H1 (cell line): ENCODE results near the gene CD53. TPM values are rescaled to one million over a fixed set of nuclear protein-coding genes. Genes with fewer than 3 reads are reported as not detected.

ENCODE experiments used
- CTCF ChIA-PET: fragments of 300-600 bp; sonication (Branson Sonifier 250); formaldehyde crosslinking; loops from one replicate; lab custom pipeline; 2021; ENCODE audit not compliant: partially characterized antibody; lab: Charles Lee
- POLR2A ChIA-PET: fragments of 300-600 bp; sonication (Branson Sonifier 250); formaldehyde crosslinking; loops from one replicate; lab custom pipeline; 2021; ENCODE audit warnings: inconsistent platforms; ENCODE audit not compliant: partially characterized antibody; lab: Charles Lee
- DNase-seq, 2 experiments: peaks; one replicate each; pipeline versions ENCODE4 v3.0.0 to v3.0.0-alpha.2; 2010 to 2022; ENCODE audit warnings: low spot score in 2 of 2, low read depth in 1 of 2, mixed read lengths in 1 of 2
- FAIRE-seq: peaks from 2 replicates; lab custom pipeline; 2011; peaks lifted over from hg19 to GRCh38; lab: Jason Lieb, UNC
- H2AFZ ChIP-seq: 2 replicates; pipeline ENCODE4 v1.8.1; 2012; ENCODE audit warnings: low read length, inconsistent platforms
- H2AK5ac ChIP-seq: 2 replicates; pipeline ENCODE4 v1.6.1; 2013; ENCODE audit warnings: low read depth, low read length
- H2BK120ac ChIP-seq: replicated peaks from 2 replicates; pipeline ENCODE3; 2013; ENCODE audit warnings: low read depth, low read length, inconsistent platforms
- H2BK12ac ChIP-seq: 2 replicates; pipeline ENCODE4 v1.6.1; 2013; ENCODE audit warnings: low read depth, low read length
- H2BK15ac ChIP-seq: 2 replicates; pipeline ENCODE4 v1.6.1; 2013; ENCODE audit warnings: low read length
- H2BK20ac ChIP-seq: 2 replicates; pipeline ENCODE4 v1.6.1; 2013; ENCODE audit warnings: low read length
- H2BK5ac ChIP-seq: 2 replicates; pipeline ENCODE4 v1.6.1; 2013; ENCODE audit warnings: low read depth, low read length
- H3K14ac ChIP-seq: 2 replicates; pipeline ENCODE4 v1.6.1; 2013; ENCODE audit warnings: inconsistent platforms; ENCODE audit not compliant: insufficient read length
- H3K18ac ChIP-seq: 2 replicates; pipeline ENCODE4 v1.6.1; 2013; ENCODE audit warnings: low read length; ENCODE audit errors: extremely low read depth
- H3K23ac ChIP-seq: 2 replicates; pipeline ENCODE4 v1.6.1; 2013; ENCODE audit warnings: inconsistent platforms; ENCODE audit not compliant: insufficient read length
- H3K23me2 ChIP-seq: 2 replicates; pipeline ENCODE4 v1.6.1; 2013; ENCODE audit warnings: low read depth, low read length
- H3K27ac ChIP-seq: 2 replicates; pipeline ENCODE4 v1.6.1; 2011; ENCODE audit warnings: low read depth, low read length, inconsistent platforms
- H3K27me3 ChIP-seq, 4 experiments: replicated peaks in 1 of 4; 1 replicate in 1 of 4; 2 replicates in 3 of 4; pipeline versions ENCODE4 v1.6.1 to v1.8.1; 2011 to 2013; ENCODE audit warnings: low read length in 3 of 4, mild to moderate bottlenecking in 3 of 4, inconsistent platforms in 2 of 4, mixed read lengths in 2 of 4, moderate library complexity in 1 of 4; ENCODE audit not compliant: control insufficient read depth in 3 of 4, insufficient read depth in 3 of 4; ENCODE audit errors: extremely low read depth in 1 of 4
- H3K36me3 ChIP-seq, 4 experiments: 2 replicates each; pipeline versions ENCODE4 v1.6.1 to v1.8.1; 2011 to 2013; ENCODE audit warnings: mild to moderate bottlenecking in 4 of 4, low read length in 3 of 4, moderate library complexity in 2 of 4, control low read depth in 1 of 4, inconsistent platforms in 1 of 4; ENCODE audit not compliant: insufficient read depth in 4 of 4, control insufficient read depth in 2 of 4
- H3K4ac ChIP-seq: replicated peaks from 2 replicates; pipeline ENCODE3; 2013; ENCODE audit warnings: low read length, low read depth, mixed read lengths, inconsistent platforms; ENCODE audit not compliant: insufficient read length
- H3K4me1 ChIP-seq, 4 experiments: replicated peaks in 1 of 4; 1 replicate in 1 of 4; 2 replicates in 3 of 4; pipeline versions ENCODE4 v1.6.1 to v1.8.1; 2011 to 2013; ENCODE audit warnings: low read length in 3 of 4, inconsistent platforms in 2 of 4, mixed read lengths in 1 of 4; ENCODE audit not compliant: insufficient read depth in 4 of 4, control insufficient read depth in 3 of 4
- H3K4me2 ChIP-seq, 2 experiments: 2 replicates each; pipeline versions ENCODE4 v1.6.1 to v1.8.1; 2011 to 2013; ENCODE audit warnings: low read depth in 2 of 2, low read length in 2 of 2, control low read depth in 1 of 2, inconsistent platforms in 1 of 2, mild to moderate bottlenecking in 1 of 2; ENCODE audit not compliant: insufficient read depth in 1 of 2
- H3K4me3 ChIP-seq, 4 experiments: fragments of 200-600, 300-600 bp in 1 of 4; sonication (generic), shearing (Covaris generic), sonication (Bioruptor Twin) in 1 of 4; 2 replicates each; pipeline versions ENCODE4 v1.5.1 to v1.8.1; 2011 to 2016; ENCODE audit warnings: low read length in 4 of 4, low read depth in 3 of 4, control low read depth in 2 of 4, inconsistent platforms in 2 of 4, mild to moderate bottlenecking in 2 of 4, mixed read lengths in 1 of 4, moderate library complexity in 1 of 4; ENCODE audit not compliant: insufficient read depth in 2 of 4; ENCODE audit errors: extremely low read depth in 1 of 4
- H3K56ac ChIP-seq: replicated peaks from 2 replicates; pipeline ENCODE3; 2013; ENCODE audit warnings: low read depth, mild to moderate bottlenecking, mixed read lengths, low read length, inconsistent platforms; ENCODE audit not compliant: insufficient read length
- H3K79me1 ChIP-seq: 2 replicates; pipeline ENCODE4 v1.6.1; 2013; ENCODE audit warnings: low read depth, low read length, control low read depth
- H3K79me2 ChIP-seq, 2 experiments: 2 replicates each; pipeline versions ENCODE4 v1.6.1 to v1.8.1; 2012 to 2013; ENCODE audit warnings: low read length in 2 of 2, mild to moderate bottlenecking in 2 of 2, inconsistent platforms in 1 of 2; ENCODE audit not compliant: insufficient read depth in 2 of 2, control insufficient read depth in 1 of 2
- H3K9ac ChIP-seq, 4 experiments: replicated peaks in 1 of 4; 1 replicate in 1 of 4; 2 replicates in 3 of 4; pipeline versions ENCODE4 v1.6.1 to v1.8.1; 2011 to 2013; ENCODE audit warnings: low read depth in 3 of 4, low read length in 3 of 4, control low read depth in 2 of 4, mild to moderate bottlenecking in 2 of 4, moderate library complexity in 2 of 4, inconsistent platforms in 1 of 4; ENCODE audit errors: extremely low read depth in 1 of 4
- H3K9me3 ChIP-seq, 2 experiments: 2 replicates each; pipeline versions ENCODE4 v1.6.1 to v1.8.1; 2012 to 2013; ENCODE audit warnings: mild to moderate bottlenecking in 2 of 2, moderate library complexity in 2 of 2, control low read depth in 1 of 2, inconsistent platforms in 1 of 2, low read depth in 1 of 2, low read length in 1 of 2, mixed read lengths in 1 of 2; ENCODE audit not compliant: insufficient read depth in 2 of 2
- H4K20me1 ChIP-seq, 2 experiments: replicated peaks in 1 of 2; 2 replicates each; pipeline versions ENCODE3 to v1.8.1; 2011 to 2013; ENCODE audit warnings: inconsistent platforms in 2 of 2, low read length in 2 of 2, mild to moderate bottlenecking in 1 of 2; ENCODE audit not compliant: insufficient read depth in 2 of 2, control insufficient read depth in 1 of 2
- H4K5ac ChIP-seq: 2 replicates; pipeline ENCODE4 v1.6.1; 2013; ENCODE audit warnings: low read length, low read depth, mixed read lengths, inconsistent platforms; ENCODE audit not compliant: insufficient read length
- H4K8ac ChIP-seq: 2 replicates; pipeline ENCODE4 v1.8.0; 2013; ENCODE audit warnings: mild to moderate bottlenecking, moderate library complexity, low read length, inconsistent platforms; ENCODE audit not compliant: insufficient read depth; ENCODE audit errors: extremely low read depth
- H4K91ac ChIP-seq: replicated peaks from 2 replicates; pipeline ENCODE3; 2013; ENCODE audit warnings: low read length, mixed read lengths, inconsistent platforms; ENCODE audit not compliant: insufficient read length
- BCL11A ChIP-seq, 2 experiments: IDR thresholded peaks; one replicate each; pipeline ENCODE4 v1.6.1; 2011; ENCODE audit warnings: low read depth in 2 of 2, low read length in 2 of 2, mild to moderate bottlenecking in 2 of 2
- WGBS, 2 experiments: shearing (Covaris generic) in 1 of 2; methylation state at CpG; one replicate each; pipeline versions ENCODE4 v1.1.6 to v1.1.7; 2013 to 2015; ENCODE audit warnings: low lambda C conversion rate in 2 of 2, mixed read lengths in 2 of 2, inconsistent platforms in 1 of 2, low coverage in 1 of 2, missing lambda C conversion rate in 1 of 2; ENCODE audit not compliant: insufficient replicate concordance in 2 of 2, insufficient coverage in 1 of 2, insufficient read length in 1 of 2; ENCODE audit errors: extremely low coverage in 1 of 2, missing lambda C conversion rate in 1 of 2; 5-methylcytosine and 5-hydroxymethylcytosine counted together
- polyA plus RNA-seq, 7 experiments: library from polyadenylated mRNA; depleted of rRNA in 3 of 7; stranded (reverse) in 5 of 7; unstranded in 2 of 7; fragments of >200 nt in 5 of 7; fragments of 200-250 nt in 2 of 7; gene quantifications; 1 replicate in 5 of 7; 2 replicates in 1 of 7; 4 replicates in 1 of 7; pipeline versions ENCODE4 v1.2.1 to v1.2.3, GENCODE V29; 2011 to 2013; ENCODE audit warnings: missing spikeins in 2 of 7, mixed read lengths in 2 of 7
- total RNA-seq: library from RNA; stranded (reverse); fragmentation: NEBNext Ultra II Directional; extraction: Animal tissue kit (Norgen Biotek cat#: 25700); gene quantifications from 2 replicates; pipeline ENCODE4 v1.2.1, GENCODE V29; 2021

CD53 gene
- total and polyA plus RNA-seq, 2 of the 8 experiments (the other 6 are each of a cell fraction or from before 2014, with no cell fraction given): 0.56 to 1.0 TPM

DNA sequence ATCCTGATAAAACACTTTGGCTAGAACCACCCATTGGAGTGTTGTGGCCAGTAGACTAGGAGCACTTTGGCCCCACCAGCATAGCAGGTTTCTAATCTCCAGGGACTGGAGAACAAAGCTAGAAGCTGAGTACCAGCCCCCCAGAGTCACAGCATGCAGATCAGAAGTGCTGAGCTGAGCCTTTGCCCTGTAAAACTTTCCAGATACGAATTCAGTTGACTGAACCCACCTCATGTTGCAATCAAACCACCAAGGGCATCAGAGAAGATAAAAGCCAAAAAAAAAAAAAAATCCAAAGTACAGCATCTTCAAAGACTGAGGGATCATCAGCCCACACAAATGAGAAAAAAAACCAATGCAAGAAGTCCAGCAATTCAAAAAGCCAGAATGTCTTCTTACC lies 8.7 kb upstream of the CD53 start:
- CTCF ChIA-PET: interaction anchor here (0.8 to 1.5 kb wide), 2 partner anchors 14 to 353 kb away, joined by 3 to 4 read pairs; no protein-coding TSS in a partner anchor
- Histone ChIP-seq H3K23ac (no peak overlapping the region), H2BK15ac (no peak overlapping the region), H3K27me3 (no peaks in the 10 kb centered on the region), H3K79me1 (no peaks in the 10 kb centered on the region), H3K9ac (no peak overlapping the region), H2AK5ac (no peak overlapping the region), H3K4me3 (no peak overlapping the region), H3K36me3 (no peaks in the 10 kb centered on the region), H2BK5ac (no peak overlapping the region), H3K4me1 (no peaks in the 10 kb centered on the region), H4K20me1 (no peaks in the 10 kb centered on the region), H4K91ac (no peak overlapping the region), H2AFZ (no peak overlapping the region), H3K14ac (no peak overlapping the region), H3K79me2 (no peaks in the 10 kb centered on the region), H2BK20ac (no peak overlapping the region), H2BK12ac (no peak overlapping the region), H4K5ac (no peak overlapping the region), H2BK120ac (no peak overlapping the region), H4K8ac (no peak overlapping the region), H3K4me2 (no peak overlapping the region), H3K4ac (no peak overlapping the region), H3K23me2 (no peaks in the 10 kb centered on the region), H3K27ac (no peak overlapping the region), H3K18ac (no peak overlapping the region), H3K9me3 (peaks cover 10 to 19% of the 10 kb centered on the region in 2 experiments; a peak in 3 of 4 replicates), H3K56ac (no peak overlapping the region)
- FAIRE-seq (no peak), DNase-seq (no peak)
- WGBS, 2 experiments: 64% methylated on average over 1 of the region's 1 CpG; no CpG with 5 or more reads in 1 of the 2 experiments
- no peak for TF ChIP-seq BCL11A (IDR thresholded peaks at IDR 0.05; ENCODE audit: low read depth in 2 of 2, low read length in 2 of 2)
- POLR2A ChIA-PET: no interaction called here
